Measurements from ENCODE around the gene MYH2.
"Not testable (repeated sequence)": the region's sequence is repeated elsewhere in the genome, so short reads cannot be mapped to it uniquely, and the experiment has no call there.

Gene MYH2

GRCh38 chr17:10547351-10547750 lies 2.1 kb downstream of the MYH2 start:
- no peak overlapping the region for H3K4me3 ChIP-seq (ENCODE audit: low read length)

GRCh38 chr17:10543486-10543885 lies 6.0 kb downstream of the MYH2 start:
- not testable (repeated sequence) for H3K27me3 ChIP-seq (ENCODE audit: control insufficient read depth, insufficient read depth, low read length); H3K4me3 ChIP-seq (ENCODE audit: low read length)

More at GRCh38 chr17:10547351-10547750, 2.1 kb downstream of the MYH2 start:
- Histone ChIP-seq H3K27me3 (ENCODE audit: control insufficient read depth, insufficient read depth, low read length) (no peaks in the 10 kb centered on the region), H3K36me3 (ENCODE audit: control insufficient read depth, insufficient read depth, low read length) (no peaks in the 10 kb centered on the region), H3K4me1 (ENCODE audit: control insufficient read depth, insufficient read depth, low read length) (no peaks in the 10 kb centered on the region), H3K9me3 (ENCODE audit: control insufficient read depth, low read length) (no peaks in the 10 kb centered on the region), H3K9ac (ENCODE audit: low read length) (no peak overlapping the region)

GRCh38 chr17:10541179-10541578 lies 8.3 kb downstream of the MYH2 start:
- not testable (repeated sequence) for H3K4me3 ChIP-seq (ENCODE audit: low read length)

More at GRCh38 chr17:10543486-10543885, 6.0 kb downstream of the MYH2 start:
- H3K36me3 ChIP-seq (ENCODE audit: control insufficient read depth, insufficient read depth, low read length); H3K4me1 ChIP-seq (ENCODE audit: control insufficient read depth, insufficient read depth, low read length); H3K9me3 ChIP-seq (ENCODE audit: control insufficient read depth, low read length); H3K9ac ChIP-seq (ENCODE audit: low read length): not testable (repeated sequence)

GRCh38 chr17:10532026-10532425 lies 17.4 kb downstream of the MYH2 start:
- no peaks in the 10 kb centered on the region for H3K9me3 ChIP-seq (ENCODE audit: control insufficient read depth, low read length)
- H3K27me3 ChIP-seq (ENCODE audit: control insufficient read depth, insufficient read depth, low read length), result no peaks in the 10 kb centered on the region
- H3K9ac ChIP-seq (ENCODE audit: low read length), result no peak overlapping the region
- H3K4me3 ChIP-seq (ENCODE audit: low read length), result no peak overlapping the region
- no peaks in the 10 kb centered on the region for H3K4me1 ChIP-seq (ENCODE audit: control insufficient read depth, insufficient read depth, low read length)
- no peaks in the 10 kb centered on the region for H3K36me3 ChIP-seq (ENCODE audit: control insufficient read depth, insufficient read depth, low read length)

More at GRCh38 chr17:10541179-10541578, 8.3 kb downstream of the MYH2 start:
- H3K4me1 ChIP-seq (ENCODE audit: control insufficient read depth, insufficient read depth, low read length); H3K27me3 ChIP-seq (ENCODE audit: control insufficient read depth, insufficient read depth, low read length); H3K9me3 ChIP-seq (ENCODE audit: control insufficient read depth, low read length); H3K9ac ChIP-seq (ENCODE audit: low read length); H3K36me3 ChIP-seq (ENCODE audit: control insufficient read depth, insufficient read depth, low read length): not testable (repeated sequence)

GRCh38 chr17:10527419-10527818 lies 22.0 kb downstream of the MYH2 start:
- no peaks in the 10 kb centered on the region for H3K4me1 ChIP-seq (ENCODE audit: control insufficient read depth, insufficient read depth, low read length)
- no peaks in the 10 kb centered on the region for H3K9me3 ChIP-seq (ENCODE audit: control insufficient read depth, low read length)
- no peak overlapping the region for H3K4me3 ChIP-seq (ENCODE audit: low read length)
- no peak overlapping the region for H3K9ac ChIP-seq (ENCODE audit: low read length)
- H3K27me3 ChIP-seq (ENCODE audit: control insufficient read depth, insufficient read depth, low read length), result no peaks in the 10 kb centered on the region
- no peaks in the 10 kb centered on the region for H3K36me3 ChIP-seq (ENCODE audit: control insufficient read depth, insufficient read depth, low read length)

- no peak overlapping the region for H3K4me3 ChIP-seq (ENCODE audit: low read length)
- no peaks in the 10 kb centered on the region for H3K36me3 ChIP-seq (ENCODE audit: control insufficient read depth, insufficient read depth, low read length)
- no peaks in the 10 kb centered on the region for H3K4me1 ChIP-seq (ENCODE audit: control insufficient read depth, insufficient read depth, low read length)
- H3K9ac ChIP-seq (ENCODE audit: low read length), result no peak overlapping the region
- no peaks in the 10 kb centered on the region for H3K27me3 ChIP-seq (ENCODE audit: control insufficient read depth, insufficient read depth, low read length)
- H3K9me3 ChIP-seq (ENCODE audit: control insufficient read depth, low read length), result no peaks in the 10 kb centered on the region
Measured at GRCh38 chr17:10526517-10526916, 22.9 kb downstream of the MYH2 start.

- Histone ChIP-seq H3K9me3 (ENCODE audit: control insufficient read depth, low read length) (no peaks in the 10 kb centered on the region), H3K9ac (ENCODE audit: low read length) (no peak overlapping the region), H3K4me1 (ENCODE audit: control insufficient read depth, insufficient read depth, low read length) (no peaks in the 10 kb centered on the region), H3K27me3 (ENCODE audit: control insufficient read depth, insufficient read depth, low read length) (no peaks in the 10 kb centered on the region), H3K4me3 (ENCODE audit: low read length) (no peak overlapping the region), H3K36me3 (ENCODE audit: control insufficient read depth, insufficient read depth, low read length) (no peaks in the 10 kb centered on the region)
Measured at GRCh38 chr17:10523064-10523463, 26.4 kb downstream of the MYH2 start.

- Histone ChIP-seq H3K9me3 (ENCODE audit: control insufficient read depth, low read length) (no peaks in the 10 kb centered on the region), H3K4me3 (ENCODE audit: low read length) (no peak overlapping the region), H3K4me1 (ENCODE audit: control insufficient read depth, insufficient read depth, low read length) (no peaks in the 10 kb centered on the region), H3K36me3 (ENCODE audit: control insufficient read depth, insufficient read depth, low read length) (no peaks in the 10 kb centered on the region), H3K27me3 (ENCODE audit: control insufficient read depth, insufficient read depth, low read length) (no peaks in the 10 kb centered on the region), H3K9ac (ENCODE audit: low read length) (no peak overlapping the region)
Measured at GRCh38 chr17:10521949-10522348, 27.5 kb downstream of the MYH2 start.

- no peaks in the 10 kb centered on the region for H3K9me3 ChIP-seq (ENCODE audit: control insufficient read depth, low read length)
- H3K36me3 ChIP-seq (ENCODE audit: control insufficient read depth, insufficient read depth, low read length), result no peaks in the 10 kb centered on the region
- H3K4me1 ChIP-seq (ENCODE audit: control insufficient read depth, insufficient read depth, low read length), result no peaks in the 10 kb centered on the region
- no peak within 1 kb of the TSS for H3K4me3 ChIP-seq (ENCODE audit: low read length)
- H3K27me3 ChIP-seq (ENCODE audit: control insufficient read depth, insufficient read depth, low read length), result no peaks in the 10 kb centered on the region
- no peak within 1 kb of the TSS for H3K9ac ChIP-seq (ENCODE audit: low read length)
Measured at GRCh38 chr17:10518271-10519037, 31.0 kb downstream of the MYH2 start, which contains the start of gene MYH1. Gene MYH1 (minus strand): TSS chr17:10518542. CDS start chr17:10516642, 1,900 bp downstream.

- Histone ChIP-seq H3K9me3 (ENCODE audit: control insufficient read depth, low read length) (no peaks in the 10 kb centered on the region), H3K4me1 (ENCODE audit: control insufficient read depth, insufficient read depth, low read length) (no peaks in the 10 kb centered on the region), H3K9ac (ENCODE audit: low read length) (no peak overlapping the region), H3K4me3 (ENCODE audit: low read length) (no peak overlapping the region), H3K27me3 (ENCODE audit: control insufficient read depth, insufficient read depth, low read length) (no peaks in the 10 kb centered on the region), H3K36me3 (ENCODE audit: control insufficient read depth, insufficient read depth, low read length) (no peaks in the 10 kb centered on the region)
Measured at GRCh38 chr17:10516638-10517037, 32.8 kb downstream of the MYH2 start.

- no peaks in the 10 kb centered on the region for H3K4me1 ChIP-seq (ENCODE audit: control insufficient read depth, insufficient read depth, low read length)
- no peaks in the 10 kb centered on the region for H3K9me3 ChIP-seq (ENCODE audit: control insufficient read depth, low read length)
- H3K9ac ChIP-seq (ENCODE audit: low read length), result no peak overlapping the region
- no peaks in the 10 kb centered on the region for H3K27me3 ChIP-seq (ENCODE audit: control insufficient read depth, insufficient read depth, low read length)
- H3K36me3 ChIP-seq (ENCODE audit: control insufficient read depth, insufficient read depth, low read length), result no peaks in the 10 kb centered on the region
- H3K4me3 ChIP-seq (ENCODE audit: low read length), result no peak overlapping the region
Measured at GRCh38 chr17:10516065-10516464, 33.4 kb downstream of the MYH2 start.

- no peaks in the 10 kb centered on the region for H3K27me3 ChIP-seq (ENCODE audit: control insufficient read depth, insufficient read depth, low read length)
- no peaks in the 10 kb centered on the region for H3K9me3 ChIP-seq (ENCODE audit: control insufficient read depth, low read length)
- H3K4me1 ChIP-seq (ENCODE audit: control insufficient read depth, insufficient read depth, low read length), result no peaks in the 10 kb centered on the region
- H3K9ac ChIP-seq (ENCODE audit: low read length), result no peak overlapping the region
- H3K4me3 ChIP-seq (ENCODE audit: low read length), result no peak overlapping the region
- no peaks in the 10 kb centered on the region for H3K36me3 ChIP-seq (ENCODE audit: control insufficient read depth, insufficient read depth, low read length)
Measured at GRCh38 chr17:10513299-10514067, 36.0 kb downstream of the MYH2 start.

Data from mucosa of stomach (tissue), 1 donor.